ENCODE measurements around the gene DYNLT4. TPM values are rescaled to one million over a fixed set of nuclear protein-coding genes. Genes with fewer than 3 reads are reported as not detected.
A peak's percentile ranks its signal among the peaks of the same experiment; 100 is the strongest.

Gene DYNLT4
- total and polyA plus RNA-seq, 3 donors from 2014 or later, result 0.47 to 4.0 (median 3.2) TPM

- Histone ChIP-seq H3K27ac (peak overlapping the region; percentile 95 to 99), H3K36me3 (ENCODE audit: low read depth, missing control alignments) (no peaks in the 10 kb centered on the region), H3K4me3 (peak overlapping the region; percentile 24 to 46), H3K4me1 (peaks cover 61% of the 10 kb centered on the region), H3K27me3 (no peaks in the 10 kb centered on the region), H3K9me3 (no peaks in the 10 kb centered on the region)
- no peak for DNase-seq
- 64% methylated on average over 31 of the region's 70 CpGs; no CpG with 5 or more reads in 1 of the 2 donors for WGBS, 2 donors
- TF ChIP-seq POLR2A (IDR thresholded peaks at IDR 0.05) (no peak), CTCF (IDR thresholded peaks at IDR 0.05) (no peak)
- intact Hi-C loops (cut with DNase I; ENCODE audit: low total_unique reads), result no loop called here
Observed at GRCh38 chr1:44806025-44806703, 987 bp downstream of the DYNLT4 start.

GRCh38 chr1:44805311-44806024 lies 1.7 kb downstream of the DYNLT4 start:
- no peak for DNase-seq
- no peaks in the 10 kb centered on the region for H3K36me3 ChIP-seq (ENCODE audit: low read depth, missing control alignments)
- no peaks in the 10 kb centered on the region for H3K9me3 ChIP-seq
- intact Hi-C loops (cut with DNase I; ENCODE audit: low total_unique reads), result no loop called here
- H3K27ac ChIP-seq, result peak overlapping the region in 1 of 2 donors; percentile 95
- H3K4me1 ChIP-seq, result peaks cover 55% of the 10 kb centered on the region
- peak overlapping the region; percentile 24 to 46 for H3K4me3 ChIP-seq
- H3K27me3 ChIP-seq, result no peaks in the 10 kb centered on the region
- 68 to 79% methylated on average over 9 to 20 of the region's 20 CpGs for WGBS, 2 donors
- TF ChIP-seq CTCF (IDR thresholded peaks at IDR 0.05), result no peak

- Histone ChIP-seq H3K27ac (no peak overlapping the region), H3K27me3 (no peaks in the 10 kb centered on the region), H3K4me3 (no peak overlapping the region), H3K4me1 (peaks cover 39% of the 10 kb centered on the region), H3K36me3 (ENCODE audit: low read depth, missing control alignments) (no peaks in the 10 kb centered on the region), H3K9me3 (no peaks in the 10 kb centered on the region)
- WGBS, 2 donors, result 89 to 99% methylated on average over 13 of the region's 13 CpGs
- DNase-seq, result no peak
- intact Hi-C loops (cut with DNase I; ENCODE audit: low total_unique reads), result no loop called here
- TF ChIP-seq POLR2A (IDR thresholded peaks at IDR 0.05), result no peak
- TF ChIP-seq CTCF (IDR thresholded peaks at IDR 0.05), result no peak
Observed at GRCh38 chr1:44803312-44804095, 3.6 kb downstream of the DYNLT4 start.

- 83 to 90% methylated on average over 9 of the region's 9 CpGs for WGBS, 2 donors
- no peak for DNase-seq
- no peaks in the 10 kb centered on the region for H3K27me3 ChIP-seq
- TF ChIP-seq CTCF (IDR thresholded peaks at IDR 0.05) (no peak), POLR2A (IDR thresholded peaks at IDR 0.05) (no peak)
- H3K9me3 ChIP-seq, result no peaks in the 10 kb centered on the region
- H3K4me3 ChIP-seq, result no peak overlapping the region
- intact Hi-C loops (cut with DNase I; ENCODE audit: low total_unique reads), result no loop called here
- no peaks in the 10 kb centered on the region for H3K36me3 ChIP-seq (ENCODE audit: low read depth, missing control alignments)
- no peak overlapping the region for H3K27ac ChIP-seq
- H3K4me1 ChIP-seq, result peaks cover 34% of the 10 kb centered on the region
Observed at GRCh38 chr1:44803062-44803311, 4.2 kb downstream of the DYNLT4 start.

All from testis (tissue), 3 donors.